ENCODE measurements around the gene GHITM.
"Not testable (repeated sequence)": the region's sequence is repeated elsewhere in the genome, so short reads cannot be mapped to it uniquely, and the experiment has no call there.

Gene GHITM

DNA sequence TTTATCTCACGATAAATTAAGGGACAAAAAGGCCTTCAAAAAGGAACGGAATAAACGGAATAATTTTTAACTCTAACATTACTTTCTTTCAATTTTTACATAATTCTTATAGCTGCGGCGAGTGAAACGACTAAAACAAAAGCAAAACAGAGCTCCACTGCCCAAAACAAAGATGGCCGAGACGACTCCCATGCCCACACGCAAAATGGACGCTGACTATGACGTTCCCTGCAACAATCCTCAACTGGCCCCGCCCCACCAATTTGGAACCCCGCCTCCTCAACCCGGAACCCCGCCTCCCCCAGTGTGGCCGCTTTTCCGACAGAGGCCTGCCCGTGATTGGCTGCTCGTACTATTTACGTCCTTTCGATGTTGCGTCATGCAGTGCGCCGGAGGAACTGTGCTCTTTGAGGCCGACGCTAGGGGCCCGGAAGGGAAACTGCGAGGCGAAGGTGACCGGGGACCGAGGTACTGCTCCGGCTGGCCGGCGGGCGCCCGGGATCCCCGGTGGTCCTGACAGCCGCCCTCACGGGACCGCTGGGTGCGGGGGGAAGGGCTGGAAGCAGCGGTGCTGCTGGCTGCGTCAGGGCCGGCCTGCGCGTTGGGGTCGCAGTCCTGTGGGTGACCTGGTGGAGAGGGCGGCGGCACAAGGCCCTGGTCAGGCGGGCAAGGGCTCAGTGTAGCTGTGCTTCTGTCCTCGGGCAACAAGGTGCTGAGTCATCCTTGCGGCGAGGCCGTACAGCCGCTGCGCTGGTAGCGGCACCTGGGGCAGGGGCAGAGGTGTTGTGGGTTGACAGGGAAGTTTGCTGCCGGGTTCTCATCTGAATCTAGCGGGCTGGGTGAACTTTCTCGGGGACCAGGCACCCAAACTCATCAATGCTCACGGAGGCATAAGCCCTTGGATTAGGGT, at the start of gene GHITM:
TSS of gene GHITM (plus strand) at position 384 of the 910 bp plus-strand sequence. CDS start 1,992 bp downstream, outside the sequence.
- peaks cover 14% of the 10 kb centered on the region for H3K4me1 ChIP-seq (ENCODE audit: control insufficient read depth, insufficient read depth, low read length)
- H3K36me3 ChIP-seq (ENCODE audit: control insufficient read depth, insufficient read depth, low read length) = peaks cover 5% of the 10 kb centered on the region
- no peaks in the 10 kb centered on the region for H3K9me3 ChIP-seq (ENCODE audit: control insufficient read depth, low read length)
- H3K9ac ChIP-seq (ENCODE audit: low read length) = peak within 1 kb of the TSS; percentile 96
- H3K4me3 ChIP-seq (ENCODE audit: low read length) = peak within 1 kb of the TSS; percentile 97
- H3K27me3 ChIP-seq (ENCODE audit: control insufficient read depth, insufficient read depth, low read length) = no peaks in the 10 kb centered on the region

GRCh38 chr10:84095811-84096497, 43.4 kb upstream of the GHITM start:
- Histone ChIP-seq H3K4me3 (ENCODE audit: low read length) (no peak overlapping the region), H3K27me3 (ENCODE audit: control insufficient read depth, insufficient read depth, low read length) (no peaks in the 10 kb centered on the region), H3K4me1 (ENCODE audit: control insufficient read depth, insufficient read depth, low read length) (no peaks in the 10 kb centered on the region), H3K36me3 (ENCODE audit: control insufficient read depth, insufficient read depth, low read length) (no peaks in the 10 kb centered on the region), H3K9me3 (ENCODE audit: control insufficient read depth, low read length) (no peaks in the 10 kb centered on the region), H3K9ac (ENCODE audit: low read length) (no peak overlapping the region)

GRCh38 chr10:84097787-84098353, 41.4 kb upstream of the GHITM start:
- Histone ChIP-seq H3K9ac (ENCODE audit: low read length) (no peak overlapping the region), H3K4me3 (ENCODE audit: low read length) (no peak overlapping the region), H3K36me3 (ENCODE audit: control insufficient read depth, insufficient read depth, low read length) (no peaks in the 10 kb centered on the region), H3K4me1 (ENCODE audit: control insufficient read depth, insufficient read depth, low read length) (no peaks in the 10 kb centered on the region), H3K9me3 (ENCODE audit: control insufficient read depth, low read length) (no peaks in the 10 kb centered on the region), H3K27me3 (ENCODE audit: control insufficient read depth, insufficient read depth, low read length) (no peaks in the 10 kb centered on the region)

GRCh38 chr10:84098667-84099066, 40.6 kb upstream of the GHITM start:
- no peaks in the 10 kb centered on the region for H3K4me1 ChIP-seq (ENCODE audit: control insufficient read depth, insufficient read depth, low read length)
- no peaks in the 10 kb centered on the region for H3K27me3 ChIP-seq (ENCODE audit: control insufficient read depth, insufficient read depth, low read length)
- no peak overlapping the region for H3K4me3 ChIP-seq (ENCODE audit: low read length)
- no peak overlapping the region for H3K9ac ChIP-seq (ENCODE audit: low read length)
- H3K36me3 ChIP-seq (ENCODE audit: control insufficient read depth, insufficient read depth, low read length) = no peaks in the 10 kb centered on the region
- no peaks in the 10 kb centered on the region for H3K9me3 ChIP-seq (ENCODE audit: control insufficient read depth, low read length)

- no peaks in the 10 kb centered on the region for H3K27me3 ChIP-seq (ENCODE audit: control insufficient read depth, insufficient read depth, low read length)
- no peak overlapping the region for H3K4me3 ChIP-seq (ENCODE audit: low read length)
- H3K36me3 ChIP-seq (ENCODE audit: control insufficient read depth, insufficient read depth, low read length) = no peaks in the 10 kb centered on the region
- no peaks in the 10 kb centered on the region for H3K4me1 ChIP-seq (ENCODE audit: control insufficient read depth, insufficient read depth, low read length)
- no peak overlapping the region for H3K9ac ChIP-seq (ENCODE audit: low read length)
- H3K9me3 ChIP-seq (ENCODE audit: control insufficient read depth, low read length) = no peaks in the 10 kb centered on the region
Measured at GRCh38 chr10:84101042-84101441, 38.3 kb upstream of the GHITM start.

- Histone ChIP-seq H3K4me3 (ENCODE audit: low read length) (no peak overlapping the region), H3K27me3 (ENCODE audit: control insufficient read depth, insufficient read depth, low read length) (no peaks in the 10 kb centered on the region), H3K9ac (ENCODE audit: low read length) (no peak overlapping the region), H3K36me3 (ENCODE audit: control insufficient read depth, insufficient read depth, low read length) (no peaks in the 10 kb centered on the region), H3K9me3 (ENCODE audit: control insufficient read depth, low read length) (no peaks in the 10 kb centered on the region), H3K4me1 (ENCODE audit: control insufficient read depth, insufficient read depth, low read length) (no peaks in the 10 kb centered on the region)
Measured at GRCh38 chr10:84108797-84109196, 30.5 kb upstream of the GHITM start.

DNA sequence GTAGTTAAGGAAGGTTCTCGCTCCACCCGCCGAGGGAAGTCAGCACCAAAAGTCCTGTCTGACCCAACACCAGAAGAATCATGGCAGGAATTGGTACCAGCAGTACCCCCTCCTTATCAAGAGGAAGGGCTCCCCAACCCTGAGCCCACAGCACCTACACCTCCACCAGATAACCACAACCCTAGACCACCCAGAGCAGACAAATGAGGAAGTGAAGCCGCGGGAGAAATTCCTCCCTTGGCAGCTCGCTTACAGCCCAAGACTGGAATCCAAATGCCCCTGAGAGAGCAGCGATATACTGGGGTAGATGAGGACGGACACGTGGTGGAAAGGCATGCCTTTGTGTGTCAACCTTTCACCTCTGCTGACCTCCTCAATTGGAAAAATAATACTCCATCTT, 29.5 kb upstream of the GHITM start:
- not testable (repeated sequence) for H3K4me1 ChIP-seq (ENCODE audit: control insufficient read depth, insufficient read depth, low read length); H3K36me3 ChIP-seq (ENCODE audit: control insufficient read depth, insufficient read depth, low read length); H3K4me3 ChIP-seq (ENCODE audit: low read length); H3K27me3 ChIP-seq (ENCODE audit: control insufficient read depth, insufficient read depth, low read length); H3K9me3 ChIP-seq (ENCODE audit: control insufficient read depth, low read length); H3K9ac ChIP-seq (ENCODE audit: low read length)

DNA sequence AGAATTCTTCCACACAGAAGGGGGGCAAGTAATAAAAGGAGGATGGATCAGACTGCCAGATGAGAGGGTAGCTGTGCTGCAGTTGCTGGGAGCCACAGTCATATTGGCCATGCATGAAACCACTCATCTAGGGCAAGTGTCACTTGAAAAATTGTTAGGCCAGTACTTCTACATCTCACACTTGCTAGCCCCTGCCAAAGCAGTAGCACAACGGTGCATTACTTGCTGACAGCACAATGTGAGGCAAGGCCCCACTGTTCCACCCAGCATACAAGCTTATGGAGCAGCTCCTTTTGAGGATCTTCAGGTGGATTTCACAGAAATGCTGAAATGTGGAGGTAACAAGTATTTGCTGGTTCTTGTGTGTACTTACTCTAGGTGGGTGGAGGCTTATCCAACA, 25.8 kb upstream of the GHITM start:
- not testable (repeated sequence) for H3K9ac ChIP-seq (ENCODE audit: low read length); H3K4me3 ChIP-seq (ENCODE audit: low read length); H3K9me3 ChIP-seq (ENCODE audit: control insufficient read depth, low read length); H3K36me3 ChIP-seq (ENCODE audit: control insufficient read depth, insufficient read depth, low read length); H3K27me3 ChIP-seq (ENCODE audit: control insufficient read depth, insufficient read depth, low read length); H3K4me1 ChIP-seq (ENCODE audit: control insufficient read depth, insufficient read depth, low read length)

GRCh38 chr10:84114088-84114667, 25.1 kb upstream of the GHITM start:
- H3K36me3 ChIP-seq (ENCODE audit: control insufficient read depth, insufficient read depth, low read length) = no peaks in the 10 kb centered on the region
- no peak overlapping the region for H3K4me3 ChIP-seq (ENCODE audit: low read length)
- no peaks in the 10 kb centered on the region for H3K27me3 ChIP-seq (ENCODE audit: control insufficient read depth, insufficient read depth, low read length)
- no peaks in the 10 kb centered on the region for H3K9me3 ChIP-seq (ENCODE audit: control insufficient read depth, low read length)
- H3K9ac ChIP-seq (ENCODE audit: low read length) = no peak overlapping the region
- no peaks in the 10 kb centered on the region for H3K4me1 ChIP-seq (ENCODE audit: control insufficient read depth, insufficient read depth, low read length)

DNA sequence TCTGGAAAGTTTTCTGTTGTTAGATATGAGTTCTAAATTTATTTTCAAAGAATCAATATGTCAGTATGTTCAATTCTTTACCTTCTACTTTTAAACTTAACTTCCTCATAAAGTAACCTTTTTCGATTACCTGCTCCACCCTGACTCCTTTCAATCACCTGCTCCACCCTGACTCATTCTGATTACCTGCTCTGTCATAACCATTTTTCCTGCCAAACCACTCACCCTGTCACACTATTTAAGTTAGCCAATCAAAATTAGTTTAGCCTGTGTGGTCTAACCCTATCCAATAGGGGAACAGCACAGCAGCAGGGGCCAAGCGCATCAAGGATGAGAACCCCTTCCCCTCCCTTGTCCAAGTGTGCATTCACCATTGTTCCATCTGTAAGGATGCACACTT, 22.1 kb upstream of the GHITM start:
- H3K27me3 ChIP-seq (ENCODE audit: control insufficient read depth, insufficient read depth, low read length); H3K36me3 ChIP-seq (ENCODE audit: control insufficient read depth, insufficient read depth, low read length); H3K9me3 ChIP-seq (ENCODE audit: control insufficient read depth, low read length); H3K9ac ChIP-seq (ENCODE audit: low read length); H3K4me1 ChIP-seq (ENCODE audit: control insufficient read depth, insufficient read depth, low read length); H3K4me3 ChIP-seq (ENCODE audit: low read length): not testable (repeated sequence)

DNA sequence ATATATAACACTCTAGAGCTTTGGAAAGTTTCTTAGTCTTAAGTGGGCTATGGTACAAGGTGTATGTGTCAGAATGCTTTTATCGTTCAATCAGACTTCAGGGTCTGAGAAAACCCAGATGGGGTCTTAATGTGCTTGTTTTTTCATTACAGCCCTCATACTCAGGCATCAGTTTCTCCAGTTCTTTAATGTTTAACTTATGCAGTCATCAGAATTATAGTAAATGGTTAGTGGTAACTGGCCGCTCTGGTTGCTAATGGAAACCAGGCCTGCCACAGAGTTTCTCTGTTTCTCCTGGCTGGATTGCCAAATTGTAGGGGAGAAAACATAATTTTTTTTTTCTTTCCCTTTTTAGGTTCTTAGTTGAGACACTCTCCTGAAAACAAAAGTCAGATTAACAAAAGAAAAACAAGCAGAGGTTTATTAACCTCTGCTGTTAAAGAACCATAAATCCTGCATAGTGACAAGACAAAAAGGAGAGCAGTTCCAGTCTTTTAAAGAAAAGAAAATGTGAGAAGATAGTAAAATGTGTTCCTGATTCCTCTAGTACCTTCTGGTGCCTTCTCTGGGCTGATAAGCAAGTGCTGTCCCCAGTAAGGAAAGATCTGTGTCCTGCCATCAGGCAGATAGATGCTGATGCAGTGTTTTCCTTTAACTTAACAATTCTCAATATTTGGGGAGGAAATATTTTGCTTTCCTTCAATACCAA, 21.5 kb upstream of the GHITM start:
- no peak overlapping the region for H3K4me3 ChIP-seq (ENCODE audit: low read length)
- no peaks in the 10 kb centered on the region for H3K36me3 ChIP-seq (ENCODE audit: control insufficient read depth, insufficient read depth, low read length)
- H3K9ac ChIP-seq (ENCODE audit: low read length) = no peak overlapping the region
- H3K9me3 ChIP-seq (ENCODE audit: control insufficient read depth, low read length) = no peaks in the 10 kb centered on the region
- H3K4me1 ChIP-seq (ENCODE audit: control insufficient read depth, insufficient read depth, low read length) = no peaks in the 10 kb centered on the region
- H3K27me3 ChIP-seq (ENCODE audit: control insufficient read depth, insufficient read depth, low read length) = no peaks in the 10 kb centered on the region
